Pulmonary artery endothelial cell (primary cell): ENCODE data around the gene SLC30A7. TPM values are rescaled to one million over a fixed set of nuclear protein-coding genes. Genes with fewer than 3 reads are reported as not detected.

Experiments used
- DNase-seq: peaks from one replicate; pipeline ENCODE4 v3.0.0-alpha.2; 2011; ENCODE audit warnings: low read depth, low spot score
- total RNA-seq: library from RNA; depleted of rRNA; stranded (reverse); fragments of >200 nt; gene quantifications from 2 replicates; pipeline ENCODE4 v1.2.3, GENCODE V29; 2014

SLC30A7 gene
- total RNA-seq, 1 donor from 2014 or later, result 42.9 TPM

DNA sequence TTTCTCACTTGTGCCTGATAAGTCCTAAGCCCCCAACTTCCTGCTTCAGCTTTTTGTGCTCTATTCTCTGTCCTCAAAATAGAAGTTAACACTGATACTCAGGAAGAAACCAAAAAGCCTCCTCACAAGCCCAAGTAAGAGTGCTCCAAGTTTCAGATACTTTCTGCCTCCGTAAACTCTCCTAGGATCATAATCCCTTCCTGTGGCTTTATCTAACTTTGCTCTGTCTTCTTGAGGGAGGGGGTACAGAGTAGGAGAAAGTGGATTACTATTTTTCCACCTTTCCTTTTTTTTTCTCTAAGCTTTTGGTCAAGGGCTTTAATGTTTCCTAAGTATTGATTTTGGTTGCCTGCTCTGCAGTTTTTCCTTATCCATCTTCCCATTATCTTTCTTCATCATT, 75.1 kb downstream of the SLC30A7 start:
- DNase-seq, result no peak

DNA sequence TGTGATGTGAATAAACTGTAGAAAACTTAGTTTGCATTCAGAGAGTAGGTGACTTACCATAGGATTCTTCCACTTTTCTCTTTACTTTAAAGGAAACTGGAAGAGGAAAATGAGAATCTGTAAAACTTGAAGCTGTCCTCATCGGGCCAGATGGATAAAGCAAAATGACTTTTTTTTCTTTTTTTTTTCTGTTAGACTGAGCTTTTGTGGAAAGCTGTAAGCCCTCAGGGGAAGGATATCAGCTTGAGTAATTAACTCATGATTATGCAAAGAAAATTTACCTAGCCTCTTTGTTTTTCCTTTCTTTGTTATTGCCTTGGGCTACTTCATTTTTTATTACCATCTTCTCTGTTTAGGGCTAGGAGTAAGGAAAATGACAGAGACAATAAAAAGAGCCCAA, 76.3 kb downstream of the SLC30A7 start:
- no peak for DNase-seq

DNA sequence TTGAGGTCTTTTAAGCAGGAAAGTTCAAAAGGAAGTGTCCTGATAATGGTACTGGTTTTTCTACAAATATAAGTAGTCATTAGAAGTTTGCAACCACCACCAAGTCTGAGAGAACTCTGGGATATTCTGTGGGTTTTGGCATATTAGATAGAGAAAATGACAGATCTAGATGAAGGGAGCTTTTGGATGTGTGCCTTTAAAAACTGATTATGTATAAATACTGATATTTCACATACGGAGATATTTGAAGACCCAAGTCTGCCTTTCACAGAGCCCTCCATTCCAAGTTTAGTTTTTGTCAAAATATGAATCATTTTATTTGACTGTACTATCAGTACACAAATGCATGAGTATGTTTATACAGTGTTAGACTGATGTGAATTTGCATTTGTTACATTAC, 81.0 kb downstream of the SLC30A7 start:
- no peak for DNase-seq

DNA sequence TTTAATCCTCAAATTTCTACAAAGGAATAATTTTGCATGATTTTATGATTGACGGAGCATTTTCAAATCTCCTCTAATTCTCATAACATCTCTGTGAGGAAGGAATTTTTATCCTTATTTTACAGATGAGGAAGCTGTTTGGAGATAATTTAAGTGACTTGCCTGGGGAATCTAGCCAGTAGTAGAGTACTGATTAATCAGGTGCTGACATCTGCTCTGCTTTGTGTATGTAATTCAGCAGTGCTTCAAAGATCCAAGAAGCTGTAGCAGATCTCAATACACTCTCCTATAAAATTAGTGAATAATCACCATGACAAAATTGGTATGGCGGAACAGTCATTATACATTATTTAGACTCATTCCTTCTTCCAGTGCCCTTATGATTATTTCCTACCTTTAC, 83.7 kb downstream of the SLC30A7 start:
- no peak for DNase-seq

DNA sequence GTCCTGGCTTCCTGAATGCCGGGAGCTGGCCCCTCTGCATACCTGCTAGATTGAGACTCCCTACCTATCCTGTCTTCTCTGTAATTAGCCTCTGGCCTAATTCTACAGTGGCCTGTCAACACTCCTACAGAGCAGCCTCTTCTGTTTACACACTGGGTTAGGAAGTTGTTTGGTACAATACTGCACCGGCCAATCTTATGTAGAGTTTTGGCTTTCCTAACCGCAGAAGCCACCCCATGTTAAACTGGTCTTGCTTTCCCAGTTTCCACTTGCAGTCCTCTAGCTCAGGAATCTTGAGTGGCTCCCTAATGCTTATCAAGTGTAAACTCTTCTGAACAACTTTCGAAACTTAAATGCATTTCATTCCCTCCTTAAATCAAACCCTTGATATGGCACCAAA, 86.9 kb downstream of the SLC30A7 start:
- no peak for DNase-seq

DNA sequence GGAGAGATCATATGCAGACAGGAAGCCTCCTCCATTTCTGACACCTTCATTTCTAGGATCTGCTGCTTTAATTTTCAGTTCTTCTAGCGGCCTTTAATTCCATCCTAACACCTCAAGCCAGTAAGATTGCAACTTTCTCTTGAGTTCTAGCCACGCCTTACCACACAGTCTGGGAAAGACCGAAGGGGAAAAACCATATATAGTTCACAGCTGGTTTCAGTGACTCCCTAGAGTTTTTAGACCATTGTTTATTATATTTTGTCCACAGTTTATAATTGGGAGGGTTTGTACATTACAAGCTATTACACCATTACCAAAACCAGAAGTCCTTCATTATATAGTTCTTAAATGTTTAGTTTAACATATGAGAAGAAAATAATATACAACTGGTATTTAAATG, 92.2 kb downstream of the SLC30A7 start:
- no peak for DNase-seq

DNA sequence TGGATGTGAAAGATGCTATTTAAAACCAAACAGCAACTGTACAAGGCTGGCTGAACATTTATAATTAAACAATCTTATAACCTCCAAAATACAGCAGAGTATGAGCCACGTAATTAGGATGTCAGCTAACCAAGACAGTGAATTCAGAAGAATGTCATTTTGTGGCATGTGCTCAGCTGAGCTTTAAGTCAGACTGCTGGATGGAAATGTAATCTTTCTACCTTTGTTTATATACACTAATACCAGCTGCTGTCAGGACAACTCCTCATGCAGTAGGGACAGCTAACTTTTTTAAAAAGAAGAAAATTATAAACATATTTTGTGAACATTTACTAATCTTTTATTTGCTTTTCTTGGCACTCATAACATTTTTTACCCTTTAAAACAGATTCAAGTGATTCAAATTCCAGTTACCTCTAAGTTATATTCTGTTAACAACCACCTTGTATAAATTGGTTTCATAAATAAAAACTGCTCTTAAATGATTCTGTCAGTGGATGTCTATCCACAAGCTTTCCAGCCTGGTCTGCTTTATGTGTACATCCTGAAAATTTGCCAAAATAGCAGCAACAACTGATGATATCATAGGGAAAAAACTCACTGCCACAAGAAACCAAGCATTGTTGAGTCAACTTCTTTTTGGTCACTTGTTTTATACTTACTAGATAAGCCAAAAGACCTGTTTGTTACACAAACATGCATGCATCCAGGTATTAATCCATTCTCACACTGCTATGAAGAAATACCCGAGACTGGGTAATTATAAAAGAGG, 93.6 kb downstream of the SLC30A7 start:
- DNase-seq, result peak; percentile 68

DNA sequence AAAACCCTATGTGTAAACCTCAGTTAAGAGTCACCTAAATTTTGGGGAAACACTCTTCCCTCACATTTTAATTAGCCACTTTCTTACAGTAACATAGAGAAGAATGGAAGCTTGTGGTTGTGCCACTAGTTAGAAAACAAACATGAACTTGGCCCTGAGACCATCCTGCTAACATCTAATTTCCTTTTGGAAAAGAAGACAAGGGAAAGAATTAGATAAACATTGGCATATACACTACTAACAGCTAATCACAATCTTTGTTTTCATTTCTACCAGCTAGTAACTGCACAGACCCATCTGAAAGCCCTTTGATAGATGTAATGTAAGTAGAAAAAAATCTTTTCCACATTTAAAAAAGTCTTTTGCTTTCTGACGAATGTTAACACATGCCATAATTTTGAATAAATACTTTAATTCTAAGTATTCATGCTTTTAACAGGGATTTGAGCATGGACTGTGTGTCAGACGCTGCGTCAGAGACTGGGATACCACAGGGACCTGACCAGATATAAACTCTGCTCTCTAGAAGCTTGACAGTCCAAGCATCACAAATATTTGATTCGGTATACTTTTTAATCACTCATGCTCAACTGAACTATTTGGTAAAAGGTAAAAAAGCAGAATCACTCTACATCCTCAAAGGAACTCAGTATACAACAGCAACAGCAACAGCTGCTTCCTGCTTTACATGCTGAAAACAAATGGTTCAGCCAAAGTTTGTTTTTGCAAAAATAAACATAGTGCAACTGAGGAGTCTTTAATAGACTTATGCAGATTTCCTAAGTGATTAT, 99.5 kb downstream of the SLC30A7 start:
- peak; percentile 75 for DNase-seq

DNA sequence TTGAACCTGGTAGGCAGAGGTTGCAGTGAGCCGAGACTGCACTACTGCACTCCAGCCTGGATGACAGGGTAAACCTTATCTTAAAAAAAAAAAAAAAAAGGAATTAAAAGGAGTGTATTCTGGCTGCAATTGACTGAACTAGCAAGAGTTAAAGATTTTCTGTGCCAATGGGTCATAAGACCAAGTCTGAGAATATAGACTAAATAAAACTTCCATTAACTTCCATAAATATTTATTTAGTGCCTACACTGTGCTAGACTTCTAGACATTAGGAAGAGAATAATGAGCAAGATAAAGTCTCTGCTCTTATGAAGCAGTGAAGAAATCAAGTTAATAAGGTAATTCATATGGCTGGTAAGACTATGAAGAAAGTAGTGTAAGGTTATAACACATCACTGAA, 102.5 kb downstream of the SLC30A7 start:
- DNase-seq, result no peak

DNA sequence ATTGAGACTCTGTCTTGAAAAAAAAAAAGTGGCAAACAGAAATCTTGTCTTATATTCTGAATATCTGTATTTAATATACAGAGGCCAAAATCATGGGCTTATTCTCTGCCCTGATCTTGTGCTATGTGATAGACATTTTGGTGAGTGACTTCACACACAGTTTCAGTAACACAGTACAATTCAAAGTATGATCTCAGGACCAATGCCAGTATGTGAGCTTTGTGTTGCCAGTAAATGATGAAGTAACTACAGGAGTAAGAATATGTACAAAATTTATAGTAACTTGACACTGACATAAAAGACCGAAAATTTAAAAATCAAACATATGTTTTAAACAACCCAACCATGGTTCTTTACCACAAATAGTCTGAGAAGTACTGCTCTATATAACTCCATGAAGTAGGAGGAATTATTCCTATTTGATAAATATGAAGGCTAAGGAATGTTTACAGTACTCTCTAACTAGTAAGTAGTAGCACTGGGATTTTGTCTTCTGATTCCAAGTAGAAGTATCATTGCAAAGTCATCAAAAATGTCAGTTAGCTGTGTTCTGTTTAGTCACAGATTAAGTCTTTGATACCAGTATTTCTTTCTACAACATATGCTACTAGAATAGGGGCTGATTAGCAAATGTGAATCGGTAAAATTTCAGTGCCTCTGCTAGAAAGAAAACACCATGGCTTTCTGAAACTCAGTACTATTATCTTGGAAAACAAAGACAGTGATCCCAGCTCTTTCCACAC, 104.4 kb downstream of the SLC30A7 start:
- no peak for DNase-seq

DNA sequence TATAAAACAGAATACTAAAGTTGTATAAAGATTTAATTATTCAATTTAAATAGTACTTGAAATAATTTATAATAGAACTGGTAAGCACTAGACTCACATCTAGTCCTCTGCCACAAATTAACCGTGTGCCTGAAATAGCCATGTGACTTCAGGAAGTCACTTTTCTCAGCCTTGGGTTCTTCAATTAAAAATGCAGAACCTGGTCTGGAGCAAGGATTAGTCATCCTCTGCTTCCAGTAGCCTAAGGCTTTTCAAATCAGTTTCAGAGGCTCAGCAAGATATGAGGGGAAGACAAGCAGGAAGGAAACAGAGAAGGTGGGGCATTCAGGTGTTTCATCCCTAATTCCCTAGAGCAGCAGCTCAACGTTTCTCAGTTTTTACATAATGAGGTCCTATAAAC, 106.7 kb downstream of the SLC30A7 start:
- DNase-seq, result no peak

DNA sequence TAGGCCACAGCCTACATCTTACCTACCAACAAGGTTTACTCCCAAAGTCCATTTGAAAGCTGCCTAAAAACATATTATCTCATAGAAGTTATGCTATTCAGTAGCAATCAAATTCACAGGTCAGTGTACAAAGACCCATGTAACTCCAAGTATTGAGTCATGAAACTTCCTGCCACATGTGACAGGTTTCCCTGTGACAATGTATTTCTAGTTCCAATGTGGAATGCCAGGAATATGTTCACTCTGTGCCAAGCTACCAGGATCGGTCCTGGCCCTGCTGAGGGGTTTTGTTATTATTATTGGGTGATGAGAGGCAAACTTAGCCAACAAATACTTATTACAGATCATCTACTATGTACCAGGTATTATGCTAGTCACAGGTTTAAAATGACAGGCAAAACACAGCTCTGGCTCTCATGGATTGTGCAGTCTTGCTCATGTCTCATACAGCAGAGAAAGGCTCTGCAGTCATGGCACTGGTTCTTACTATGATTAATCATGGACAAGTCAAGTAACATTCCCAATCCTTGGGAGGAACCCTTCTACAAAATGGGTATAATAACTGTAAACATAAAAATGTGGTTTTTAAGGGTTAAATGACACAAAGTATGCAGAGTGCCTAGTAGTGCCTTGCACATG, 107.2 kb downstream of the SLC30A7 start:
- DNase-seq, result no peak

DNA sequence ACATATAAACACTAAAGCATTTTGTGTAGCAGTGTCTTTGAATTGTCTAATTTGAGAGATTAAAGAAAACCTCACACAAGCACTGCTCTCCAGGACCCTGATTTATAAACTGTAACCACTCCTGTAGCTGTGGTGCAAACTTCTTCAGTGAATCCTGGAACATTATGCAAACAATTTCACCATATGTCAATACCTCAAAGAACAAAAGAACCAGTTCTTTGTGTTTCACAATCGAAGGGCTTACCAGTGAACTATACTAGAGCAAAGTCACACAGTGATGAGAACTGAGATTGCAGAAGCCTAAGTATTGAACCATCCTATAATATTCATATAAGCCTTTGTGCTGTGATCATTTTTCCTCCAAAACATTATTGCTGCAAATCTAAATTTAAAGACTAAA, 108.2 kb downstream of the SLC30A7 start:
- no peak for DNase-seq

DNA sequence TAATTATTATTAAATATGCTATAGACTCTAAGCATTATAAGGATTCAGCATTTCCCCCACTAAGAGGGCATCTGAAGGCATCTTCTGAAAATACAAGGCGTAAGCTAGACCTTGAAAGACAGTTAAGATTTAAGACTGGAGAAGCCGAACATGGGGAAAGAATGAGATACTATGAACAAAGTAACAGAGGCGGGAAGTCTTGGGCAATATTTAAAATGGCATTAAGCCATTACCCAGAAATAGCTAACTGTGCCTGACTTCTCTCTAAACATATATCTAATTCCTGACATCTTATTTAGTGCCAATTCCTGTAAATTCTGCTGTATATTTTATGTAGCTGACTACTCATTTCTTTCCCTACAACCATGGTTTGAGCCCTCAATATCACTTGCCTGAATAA, 108.8 kb downstream of the SLC30A7 start:
- no peak for DNase-seq

DNA sequence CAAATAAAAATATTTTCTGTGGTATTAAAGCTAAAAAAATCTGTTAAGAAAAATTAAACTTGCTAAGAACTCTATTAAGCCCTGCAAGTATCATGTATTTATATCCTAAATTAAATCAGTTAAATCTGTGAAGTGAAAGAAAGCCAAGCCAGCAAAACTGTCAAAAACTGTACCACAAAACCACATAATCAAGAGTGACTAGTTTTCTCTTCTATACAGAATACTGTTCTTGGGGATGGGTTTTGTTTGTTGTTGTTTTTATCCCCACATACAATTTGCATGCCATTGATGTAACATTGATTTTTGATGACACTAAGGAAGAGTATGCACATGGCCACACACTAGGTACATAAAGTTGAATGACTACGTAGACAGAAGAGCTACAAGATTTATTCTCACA, 109.3 kb downstream of the SLC30A7 start:
- no peak for DNase-seq

DNA sequence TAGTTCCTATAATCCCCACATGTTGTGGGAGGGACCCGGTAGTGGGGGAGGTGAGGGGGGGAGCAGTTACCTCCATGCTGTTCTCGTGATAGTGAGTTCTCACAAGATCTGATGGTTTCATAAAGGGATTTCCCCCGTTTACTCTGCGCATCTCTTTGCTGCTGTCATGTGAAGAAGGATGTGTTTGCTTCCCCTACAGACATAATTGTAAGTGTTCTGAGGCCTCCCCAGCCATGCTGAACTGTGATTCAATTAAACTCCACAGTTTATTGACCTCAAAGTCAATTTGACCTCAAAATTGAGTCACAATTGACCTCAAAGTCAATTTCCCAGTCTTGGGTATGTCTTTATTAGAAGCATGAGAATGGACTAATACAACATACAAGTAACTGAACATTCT, 110.0 kb downstream of the SLC30A7 start:
- DNase-seq, result no peak

DNA sequence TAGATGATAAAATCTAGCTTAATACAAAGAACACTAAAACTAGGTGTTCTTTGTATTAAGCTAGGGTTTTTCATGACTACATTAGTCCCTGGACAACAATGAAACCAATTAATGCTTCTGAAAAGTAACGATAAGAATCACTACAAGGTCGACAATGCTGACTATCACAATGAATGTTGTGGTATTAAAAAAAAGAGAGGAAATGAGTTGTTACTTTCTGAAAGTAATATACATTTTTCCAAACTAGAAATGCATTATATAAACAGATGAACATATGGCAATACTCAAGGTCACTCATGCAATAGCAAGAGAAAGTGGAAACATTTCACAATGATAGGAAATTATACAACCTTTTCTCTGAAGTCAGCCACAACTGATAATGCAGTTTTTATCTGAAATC, 110.7 kb downstream of the SLC30A7 start:
- DNase-seq, result no peak

DNA sequence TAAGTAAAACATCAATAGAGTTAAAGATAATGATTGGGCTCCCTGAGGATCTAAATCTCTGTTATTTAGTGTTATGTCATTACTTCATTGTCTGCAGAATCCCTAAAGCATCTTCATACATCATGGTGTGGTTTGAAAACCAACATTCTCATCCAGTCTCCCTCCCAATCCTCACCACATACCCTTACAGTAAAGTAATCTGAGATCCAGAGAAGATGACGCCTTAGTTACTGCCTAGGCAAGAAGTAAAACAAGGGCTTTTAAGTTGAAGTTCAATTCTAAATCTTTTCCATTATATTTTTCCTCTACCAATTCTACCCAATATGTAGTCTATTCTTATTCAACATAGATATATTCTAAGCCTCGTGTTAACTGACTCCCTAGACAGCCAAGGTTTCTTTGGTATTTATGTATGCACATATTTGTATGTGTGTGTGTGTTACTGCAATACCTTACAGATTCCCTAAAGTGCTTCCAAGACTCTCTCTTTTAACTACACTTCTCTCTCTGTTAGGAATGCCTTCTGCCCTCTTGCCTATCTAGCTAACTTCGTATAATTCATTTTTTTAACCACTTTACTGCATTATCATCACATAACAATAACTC, 112.4 kb downstream of the SLC30A7 start:
- no peak for DNase-seq

DNA sequence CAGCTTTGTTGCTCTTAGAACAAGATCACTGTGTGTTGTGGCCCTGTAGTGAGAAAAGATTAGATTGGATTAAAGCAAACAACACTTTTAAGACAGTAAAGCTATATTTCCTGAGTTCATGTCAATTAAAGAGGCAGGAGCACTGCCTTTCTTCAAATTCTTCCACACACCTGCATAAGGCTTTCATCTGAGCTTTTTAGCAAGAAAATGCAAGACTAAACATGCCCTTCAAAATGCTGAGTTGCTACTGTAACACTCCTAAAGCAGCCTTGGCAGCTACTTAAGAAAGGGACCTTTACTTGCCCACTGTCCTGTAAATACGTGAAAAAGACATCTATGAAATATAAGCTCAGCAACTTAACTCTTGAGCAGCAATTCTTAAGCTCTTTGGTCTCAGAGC, 117.9 kb downstream of the SLC30A7 start:
- DNase-seq, result no peak

DNA sequence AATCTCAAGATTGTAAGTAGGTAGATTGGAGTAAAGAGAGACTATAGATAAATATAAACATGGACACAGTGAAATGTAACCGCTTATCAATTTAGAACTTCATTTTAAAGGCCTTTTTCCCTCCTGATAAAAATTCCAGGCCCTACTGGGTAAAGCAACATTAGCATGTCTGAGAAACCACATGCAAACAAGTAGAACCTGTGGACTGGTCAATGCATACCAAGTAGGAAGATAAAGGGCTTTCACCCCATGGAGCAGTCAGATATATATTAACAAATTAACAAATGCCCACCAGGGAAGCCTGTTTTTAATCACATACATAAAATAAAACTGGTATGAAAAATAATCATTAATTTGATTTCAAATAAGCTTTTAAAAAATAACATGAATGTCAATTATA, 121.6 kb downstream of the SLC30A7 start:
- no peak for DNase-seq

DNA sequence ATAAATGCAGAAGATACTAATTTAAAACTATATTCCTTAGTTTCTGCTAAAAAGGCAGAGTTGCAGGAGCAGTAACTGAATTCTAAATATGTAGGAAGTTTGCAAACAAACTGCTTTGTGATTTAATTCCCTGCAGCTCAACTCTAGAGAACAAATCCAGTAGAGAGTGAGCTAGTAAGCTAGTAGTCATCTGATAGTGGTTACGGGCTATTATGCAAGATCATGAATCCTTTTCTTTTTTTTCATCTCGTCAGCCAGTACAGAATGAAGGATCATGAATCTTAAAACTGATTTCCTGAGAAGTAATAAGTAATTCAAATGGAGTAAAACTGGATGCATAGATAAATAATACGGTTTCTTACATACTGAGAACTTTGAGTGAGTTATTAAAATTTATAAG, 126.4 kb downstream of the SLC30A7 start:
- no peak for DNase-seq
